K562 (cell line): ENCODE measurements around the gene LAPTM5. TPM values are rescaled to one million over a fixed set of nuclear protein-coding genes. Genes with fewer than 3 reads are reported as not detected.

Source experiments
- ATF7 ChIP-seq: fragments of 450-650 bp; IDR thresholded peaks from 2 replicates; pipeline ENCODE4 v1.7.1; 2014; ENCODE audit warnings: mild to moderate bottlenecking, moderate library complexity
- BHLHE40 ChIP-seq: IDR thresholded peaks from 2 replicates; pipeline ENCODE4 v1.6.1; 2011; ENCODE audit warnings: low read length, improper control_type of control experiment
- BRD9 ChIP-seq: fragments of 450-650 bp; IDR thresholded peaks from 2 replicates; pipeline ENCODE4 v1.6.1; 2018; ENCODE audit warnings: low read depth; ENCODE audit not compliant: partially characterized antibody
- CBX1 ChIP-seq: sonication (generic); IDR thresholded peaks from 2 replicates; pipeline ENCODE4 v1.6.1; 2016; ENCODE audit warnings: antibody characterized with exemption, low read depth, mild to moderate bottlenecking
- CEBPB ChIP-seq: fragments of 450-650 bp; IDR thresholded peaks from 2 replicates; pipeline ENCODE4 v1.6.1; 2016; ENCODE audit warnings: missing genetic modification characterization, missing compliant biosample characterization
- CHD4 ChIP-seq: fragments of 200-600 bp; sonication (generic); IDR thresholded peaks from 3 replicates; pipeline ENCODE4 v1.6.1; 2012; ENCODE audit warnings: low read depth, mild to moderate bottlenecking, mixed read lengths, low read length, inconsistent platforms; ENCODE audit not compliant: insufficient read depth, insufficient replicate concordance, poor library complexity, severe bottlenecking
- FOXP4 ChIP-seq: sonication (generic); formaldehyde crosslinking; IDR thresholded peaks from 2 replicates; pipeline ENCODE4 v1.8.0; 2022; ENCODE audit warnings: mild to moderate bottlenecking, missing genetic modification reagents, borderline replicate concordance
- GATA2 ChIP-seq: sonication (generic); formaldehyde crosslinking; IDR thresholded peaks from 2 replicates; pipeline ENCODE4 v1.4.0; 2020; ENCODE audit warnings: mild to moderate bottlenecking, missing genetic modification reagents
- HLTF ChIP-seq: fragments of 450-650 bp; IDR thresholded peaks from 2 replicates; pipeline ENCODE4 v1.6.1; 2016
- IFI16 ChIP-seq: fragments of 250-450 bp; sonication (Bioruptor Pico); IDR thresholded peaks from 2 replicates; pipeline ENCODE4 v2.1.2; 2022; ENCODE audit warnings: mild to moderate bottlenecking, inconsistent platforms
- KDM5B ChIP-seq: fragments of 200-600 bp; sonication (generic); IDR thresholded peaks from 2 replicates; pipeline ENCODE4 v1.6.1; 2012; ENCODE audit warnings: low read depth, mild to moderate bottlenecking, moderate library complexity, low read length, control low read depth, inconsistent platforms; ENCODE audit not compliant: insufficient replicate concordance
- KLF6 ChIP-seq: fragments of 250-450 bp; sonication (Bioruptor Pico); IDR thresholded peaks from 2 replicates; pipeline ENCODE4 v1.4.0; 2020; ENCODE audit warnings: mild to moderate bottlenecking, moderate library complexity, borderline replicate concordance
- L3MBTL2 ChIP-seq: fragments of 450-650 bp; IDR thresholded peaks from 2 replicates; pipeline ENCODE4 v1.6.1; 2016; ENCODE audit warnings: mild to moderate bottlenecking, moderate library complexity
- MAZ ChIP-seq, 2 experiments: fragments of 450-650 bp in 1 of 2; sonication (generic) in 1 of 2; formaldehyde crosslinking; IDR thresholded peaks in 1 of 2; conservative IDR thresholded peaks in 1 of 2; 2 replicates each; pipeline versions ENCODE4 v1.4.0 to v1.5.0; 2020; ENCODE audit warnings: mild to moderate bottlenecking in 1 of 2, missing genetic modification reagents in 1 of 2
- NBN ChIP-seq: fragments of 450-650 bp; IDR thresholded peaks from 2 replicates; pipeline ENCODE4 v1.6.1; 2016; ENCODE audit warnings: low read depth, mild to moderate bottlenecking
- NFRKB ChIP-seq: fragments of 450-650 bp; IDR thresholded peaks from 2 replicates; pipeline ENCODE4 v1.6.1; 2016; ENCODE audit warnings: low read depth
- POLR2G ChIP-seq: fragments of 200-400 bp; formaldehyde crosslinking; IDR thresholded peaks from 2 replicates; pipeline ENCODE4 v1.6.1; 2017; ENCODE audit warnings: low read depth, mild to moderate bottlenecking, antibody characterized with exemption, low read length, moderate library complexity
- RNF2 ChIP-seq: sonication (generic); IDR thresholded peaks from 2 replicates; pipeline ENCODE4 v1.6.1; 2016
- SAP30 ChIP-seq: fragments of 200-600 bp; sonication (generic); IDR thresholded peaks from 2 replicates; pipeline ENCODE4 v1.6.1; 2012; ENCODE audit warnings: borderline replicate concordance, low read depth, mild to moderate bottlenecking, moderate library complexity, low read length, control low read depth, inconsistent platforms; ENCODE audit not compliant: insufficient read depth, poor library complexity, severe bottlenecking
- SETDB1 ChIP-seq: IDR thresholded peaks from one replicate; pipeline ENCODE4 v1.6.1; 2012; ENCODE audit warnings: low read length, control low read depth, inconsistent platforms
- SMARCC2 ChIP-seq: fragments of 450-650 bp; IDR thresholded peaks from 2 replicates; pipeline ENCODE4 v1.6.1; 2017; ENCODE audit warnings: antibody characterized with exemption, moderate library complexity, mild to moderate bottlenecking, low read depth
- SPI1 ChIP-seq: IDR thresholded peaks from 2 replicates; pipeline ENCODE4 v1.6.1; 2011; ENCODE audit warnings: low read depth, low read length, control low read depth, borderline replicate concordance
- SREBF1 ChIP-seq: fragments of 150-350 bp; IDR thresholded peaks from 2 replicates; pipeline ENCODE4 v1.6.1; 2014; ENCODE audit warnings: antibody characterized with exemption, low read depth, low read length, borderline replicate concordance
- SUPT5H ChIP-seq: fragments of 450-650 bp; IDR thresholded peaks from 2 replicates; pipeline ENCODE4 v1.6.1; 2016
- TEAD1 ChIP-seq, 2 experiments: fragments of 450-650 bp in 1 of 2; sonication (generic) in 1 of 2; formaldehyde crosslinking; IDR thresholded peaks; 2 replicates each; pipeline versions ENCODE4 v1.4.0 to v1.8.0; 2020 to 2022; ENCODE audit warnings: mild to moderate bottlenecking in 2 of 2, missing genetic modification reagents in 1 of 2
- ZNF197 ChIP-seq: fragments of 200-800 bp; sonication (Bioruptor generic); IDR thresholded peaks from 2 replicates; pipeline ENCODE4 v1.6.1; 2016; ENCODE audit warnings: low read depth, missing genetic modification characterization, missing compliant biosample characterization
- ZNF444 ChIP-seq: fragments of 250-450 bp; sonication (Bioruptor Pico); IDR thresholded peaks from 2 replicates; pipeline ENCODE4 v1.4.0; 2020; ENCODE audit warnings: mild to moderate bottlenecking, moderate library complexity
- ZNF668 ChIP-seq: fragments of 250-450 bp; sonication (Bioruptor Pico); IDR thresholded peaks from 2 replicates; pipeline ENCODE4 v1.8.0; 2022; ENCODE audit warnings: mild to moderate bottlenecking, inconsistent platforms
- ZNF75A ChIP-seq: fragments of 450-650 bp; formaldehyde crosslinking; IDR thresholded peaks from 2 replicates; pipeline ENCODE4 v1.4.0; 2020; ENCODE audit warnings: mild to moderate bottlenecking
- polyA plus RNA-seq, 8 experiments: library from polyadenylated mRNA; depleted of rRNA in 4 of 8; stranded (reverse) in 5 of 8; unstranded in 3 of 8; fragments of >200 nt; fragmentation: Nextera tagmentation in 2 of 8; fragmentation: Illumina TruSeq in 1 of 8; extraction: Ambion mirVana in 2 of 8; extraction: Trizol in 1 of 8; gene quantifications; 2 replicates each; pipeline versions ENCODE4 v1.2.1 to v1.2.3, GENCODE V29; 2011 to 2014; ENCODE audit warnings: inconsistent platforms in 1 of 8, missing spikeins in 1 of 8
- total RNA-seq, 7 experiments: library from RNA; depleted of rRNA in 6 of 7; stranded (reverse); fragments of >200 nt in 6 of 7; fragmentation: Illumina TruSeq in 2 of 7; extraction: Trizol in 2 of 7; gene quantifications; 2 replicates each; pipeline versions ENCODE4 v1.2.1 to v1.2.3, GENCODE V29; 2011 to 2021; ENCODE audit warnings: low replicate concordance in 1 of 7

LAPTM5 gene
- total and polyA plus RNA-seq, 9 of the 15 experiments (the other 6 are each of a cell fraction or from before 2014, with no cell fraction given), result 2.4 to 47.3 (median 20.3) TPM

DNA sequence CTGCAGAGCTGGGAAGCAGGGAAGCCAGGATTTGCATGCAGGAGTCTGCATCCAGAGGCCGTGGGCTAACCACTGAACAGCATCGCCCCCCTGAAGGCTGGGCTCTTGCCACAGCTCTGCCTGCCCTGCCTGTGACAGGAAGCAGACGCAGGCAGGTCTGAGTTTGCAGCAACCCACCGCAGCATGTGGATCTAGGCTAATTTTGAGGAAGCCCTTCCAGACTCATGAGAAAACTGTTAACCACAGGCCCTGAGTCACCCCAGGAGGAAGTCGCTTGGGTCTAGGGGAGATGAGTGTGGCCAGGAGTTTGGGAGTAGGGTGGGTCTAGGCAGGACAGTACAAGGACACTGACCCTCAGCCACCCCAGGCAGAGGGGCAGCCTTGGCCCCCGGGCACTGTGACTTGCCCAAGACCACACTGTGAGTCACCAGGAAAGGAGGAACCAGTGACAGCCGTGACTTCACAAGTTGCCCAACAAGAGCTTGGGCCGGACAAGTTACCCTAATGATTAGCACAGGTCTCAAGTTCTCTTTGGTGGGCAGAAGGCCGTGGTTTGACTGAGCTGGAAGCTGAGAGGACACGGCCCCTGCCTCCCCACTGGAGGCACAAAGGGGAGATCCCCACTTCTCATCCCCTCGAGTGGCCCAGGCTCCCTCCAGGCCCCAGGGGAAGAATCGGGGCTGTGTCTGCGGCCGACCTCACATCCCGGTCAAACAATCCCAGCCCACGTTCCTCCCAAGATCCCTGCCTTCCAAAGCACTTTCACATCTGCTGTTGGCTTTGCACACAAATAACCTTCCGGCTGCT is 826 bp downstream of the LAPTM5 start (continued):
- TF ChIP-seq HLTF (no peak), MAZ (CRISPR knock-in tag; conservative IDR thresholded peaks at IDR 0.05 in 1 of 2, IDR thresholded peaks at IDR 0.05 in 1 of 2) (peak; percentile 79 to 88), ZNF197 (peak; percentile 41; the same call in 1 of the 2 replicates), SMARCC2 (peak; percentile 76; the same call in 1 of the 2 replicates), L3MBTL2 (peak; percentile 92), SETDB1 (peak; percentile 29), CBX1 (peak; percentile 86; the same call in 1 of the 2 replicates), ZNF668 (CRISPR knock-in tag) (0 out of 2 replicates have a peak, but pooled peaks have one; percentile 8), RNF2 (peak; percentile 82; the same call in 1 of the 2 replicates), NFRKB (peak; percentile 66), GATA2 (no peak), SAP30 (peak; percentile 54), FOXP4 (0 out of 2 replicates have a peak, but pooled peaks have one; percentile 43), POLR2G (peak; percentile 35; the same call in 1 of the 2 replicates), SPI1 (peak; percentile 99), BRD9 (peak; percentile 16), ZNF444 (peak; percentile 80; the same call in 1 of the 2 replicates), CEBPB (peak; percentile 83), BHLHE40 (peak; percentile 52; the same call in 1 of the 2 replicates), SUPT5H (no peak; the same call in 1 of the 2 replicates), SREBF1 (no peak), ATF7 (peak; percentile 66), ZNF75A (CRISPR knock-in tag) (peak; percentile 65), KDM5B (peak; percentile 57), NBN (peak; percentile 82), TEAD1 (CRISPR knock-in tag; IDR thresholded peaks at IDR 0.05) (peak; percentile 46 to 77; a peak in 3 of 4 replicates), IFI16 (CRISPR knock-in tag) (peak; percentile 76; the same call in 1 of the 2 replicates), CHD4 (no peak), KLF6 (CRISPR knock-in tag) (peak; percentile 72)
